ENCODE results near the gene CORO2B. TPM values are rescaled to one million over a fixed set of nuclear protein-coding genes. Genes with fewer than 3 reads are reported as not detected.

The CORO2B gene
- total RNA-seq, 2 experiments from 2014 or later, result 0.07 to 0.19 TPM

DNA sequence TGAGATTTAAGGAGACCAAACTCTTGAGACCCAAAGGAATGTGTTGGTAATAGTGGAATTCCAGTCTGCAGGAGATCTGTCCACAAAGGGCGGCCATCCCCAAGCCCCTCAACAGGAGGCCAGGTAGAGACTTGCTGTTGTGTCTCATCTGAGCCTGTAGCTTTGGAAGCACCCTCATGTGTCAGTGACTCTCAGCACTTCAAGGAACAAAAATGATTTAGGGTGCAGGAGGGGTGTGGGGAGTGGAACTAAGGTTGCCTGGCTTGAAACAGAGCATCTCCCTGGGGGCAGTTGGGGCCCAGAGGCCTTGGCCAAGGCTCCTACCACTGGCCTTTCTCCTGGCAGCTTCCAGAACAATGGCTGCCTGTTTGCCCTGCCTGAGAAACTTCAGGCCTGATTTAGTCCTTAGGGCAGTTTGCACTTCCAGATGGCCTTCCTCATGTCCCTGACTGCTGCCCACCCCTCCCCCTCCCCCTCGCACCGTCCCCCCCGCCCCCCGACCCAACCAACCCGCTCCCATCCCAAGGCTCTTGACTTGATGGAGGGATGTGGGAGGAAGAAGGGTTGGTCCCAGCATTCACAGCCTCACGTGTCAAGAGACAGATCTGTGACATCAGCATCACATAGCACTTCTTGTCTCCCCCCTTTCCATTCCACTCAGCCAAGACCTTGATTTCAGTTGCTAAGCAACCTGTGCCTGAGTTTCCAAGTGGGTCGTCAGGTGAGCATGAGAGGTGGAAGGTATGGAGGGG lies 77.1 kb downstream of the CORO2B start:
- no peaks in the 10 kb centered on the region for H3K4me1 Mint-ChIP-seq (ENCODE audit: low read depth)
- H3K27ac Mint-ChIP-seq, result no peak overlapping the region
- no peak overlapping the region for H3K4me3 Mint-ChIP-seq
- intact Hi-C loops (cut with micrococcal nuclease), result no loop called here
- POLR2A ChIA-PET, result no interaction called here
- no peaks in the 10 kb centered on the region for H3K9me3 Mint-ChIP-seq
- no peak for DNase-seq
- H3K27me3 Mint-ChIP-seq, result peaks cover 2% of the 10 kb centered on the region
- no peaks in the 10 kb centered on the region for H3K36me3 Mint-ChIP-seq
- CTCF ChIA-PET, result no interaction called here

DNA sequence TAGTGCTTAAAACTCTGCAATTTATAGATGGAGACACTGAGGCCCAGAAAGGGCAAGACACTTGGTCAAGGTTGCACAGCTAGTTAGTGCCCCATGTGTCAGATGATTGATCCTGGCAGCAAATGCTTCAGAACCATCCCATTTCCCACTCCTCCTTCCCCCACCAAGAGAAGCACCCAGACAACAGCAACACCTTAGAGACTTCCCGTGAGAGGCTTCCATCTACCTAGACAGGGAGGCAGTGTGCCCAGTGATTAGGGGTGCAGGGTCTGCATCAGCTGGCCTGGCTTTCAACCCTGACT lies 77.6 kb downstream of the CORO2B start:
- Mint-ChIP-seq H3K36me3 (no peaks in the 10 kb centered on the region), H3K4me1 (ENCODE audit: low read depth) (no peaks in the 10 kb centered on the region), H3K4me3 (no peak overlapping the region), H3K27me3 (peaks cover 2% of the 10 kb centered on the region), H3K27ac (no peak overlapping the region), H3K9me3 (no peaks in the 10 kb centered on the region)
- intact Hi-C loops (cut with micrococcal nuclease), result no loop called here
- DNase-seq, result no peak
- CTCF ChIA-PET, result no interaction called here
- POLR2A ChIA-PET, result no interaction called here

DNA sequence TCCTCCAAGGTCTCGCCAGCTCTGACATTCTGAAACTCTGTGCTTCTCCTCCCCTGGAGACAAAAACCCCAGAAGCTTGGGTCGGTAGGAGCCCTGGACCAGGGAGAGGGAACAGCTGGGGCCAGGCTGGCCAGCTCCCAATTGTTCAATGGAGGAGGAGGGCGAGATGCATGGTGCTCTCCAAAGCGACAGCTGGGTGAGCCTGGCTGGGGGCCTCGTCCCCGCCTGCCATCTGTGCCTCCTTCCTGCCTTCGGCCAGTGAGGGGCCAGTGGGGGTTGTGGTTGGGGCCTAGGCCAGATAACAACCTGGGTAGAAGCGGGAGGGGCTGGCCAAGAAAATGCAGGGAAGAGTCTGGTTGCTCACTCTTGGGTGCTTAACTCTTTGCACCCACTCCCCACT lies 79.4 kb downstream of the CORO2B start:
- Mint-ChIP-seq H3K27ac (no peak overlapping the region), H3K9me3 (no peaks in the 10 kb centered on the region), H3K4me3 (no peak overlapping the region), H3K4me1 (ENCODE audit: low read depth) (no peaks in the 10 kb centered on the region), H3K27me3 (peaks cover 5% of the 10 kb centered on the region), H3K36me3 (no peaks in the 10 kb centered on the region)
- ChIA-PET CTCF (interaction anchor here (1.2 kb wide), 1 partner anchor 16 kb away, joined by 8 read pairs; no protein-coding TSS in a partner anchor), POLR2A (no interaction called here)
- DNase-seq, result no peak
- intact Hi-C loops (cut with micrococcal nuclease), result no loop called here

DNA sequence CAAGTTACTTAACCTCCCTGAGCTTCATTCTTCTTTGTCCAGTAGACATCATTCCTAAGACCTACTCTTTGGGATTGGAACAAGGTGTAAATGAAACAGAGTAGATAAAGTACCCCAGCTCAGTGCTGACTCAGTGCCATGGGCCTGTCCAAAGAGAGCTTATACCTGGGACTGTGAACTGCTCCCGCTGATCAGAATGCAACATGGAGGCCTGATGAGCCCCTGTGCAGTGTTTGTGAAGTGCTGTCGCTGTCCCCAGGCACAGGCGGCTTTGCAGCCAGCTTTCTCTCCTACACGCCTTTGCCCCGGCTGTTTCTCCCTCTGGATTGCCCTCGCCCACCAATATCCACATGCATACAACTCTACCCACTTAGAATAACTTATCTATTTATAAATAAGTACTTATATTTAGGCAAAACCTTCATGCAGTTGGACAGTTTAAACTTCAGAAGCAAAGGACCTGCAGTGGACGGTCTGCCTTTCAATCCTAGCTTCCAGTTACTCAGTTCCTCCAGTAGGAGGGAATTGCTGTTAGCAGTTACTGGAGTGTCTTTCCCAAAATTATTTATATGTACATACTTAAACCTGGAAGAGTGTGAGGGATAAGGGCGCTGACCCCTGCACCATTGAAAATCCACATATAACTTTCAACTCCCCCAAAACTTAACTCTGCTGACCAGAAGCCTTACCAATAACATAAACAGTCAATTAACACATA lies 80.0 kb downstream of the CORO2B start:
- Mint-ChIP-seq H3K9me3 (peaks cover 2% of the 10 kb centered on the region), H3K4me1 (ENCODE audit: low read depth) (no peaks in the 10 kb centered on the region), H3K27ac (no peak overlapping the region), H3K27me3 (peaks cover 7% of the 10 kb centered on the region), H3K4me3 (no peak overlapping the region), H3K36me3 (no peaks in the 10 kb centered on the region)
- DNase-seq, result no peak
- ChIA-PET CTCF (interaction anchor here (1.2 kb wide), 1 partner anchor 15 kb away, joined by 8 read pairs; no protein-coding TSS in a partner anchor), POLR2A (no interaction called here)
- intact Hi-C loops (cut with micrococcal nuclease), result no loop called here

DNA sequence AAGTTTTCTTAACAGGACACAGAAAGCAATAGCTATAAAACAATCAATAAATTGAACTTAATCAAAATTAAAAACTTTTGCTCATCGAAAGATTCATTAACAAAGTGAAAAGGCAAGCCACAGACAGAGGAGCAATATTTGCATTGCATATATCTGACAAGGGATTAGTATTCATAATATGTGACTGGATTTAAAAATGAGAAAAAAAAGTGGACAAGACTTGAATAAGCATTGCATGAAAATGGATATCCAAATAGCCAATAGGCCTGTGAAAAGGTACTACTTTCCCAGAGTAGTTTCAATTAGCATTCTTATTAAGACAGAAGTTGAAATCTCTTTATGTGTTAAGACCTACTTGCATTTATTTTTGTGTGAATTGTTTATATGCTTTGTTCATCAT lies 84.7 kb downstream of the CORO2B start:
- Mint-ChIP-seq H3K27me3 (peaks cover 17% of the 10 kb centered on the region), H3K27ac (no peak overlapping the region), H3K36me3 (no peaks in the 10 kb centered on the region), H3K9me3 (peaks cover 5% of the 10 kb centered on the region), H3K4me1 (ENCODE audit: low read depth) (no peaks in the 10 kb centered on the region), H3K4me3 (no peak overlapping the region)
- ChIA-PET POLR2A (no interaction called here), CTCF (interaction anchor here (1.0 to 5.5 kb wide), 4 partner anchors 10 to 357 kb away, joined by 4 to 39 read pairs (median 6); no protein-coding TSS in a partner anchor)
- DNase-seq, result no peak
- intact Hi-C loops (cut with micrococcal nuclease), result no loop called here

DNA sequence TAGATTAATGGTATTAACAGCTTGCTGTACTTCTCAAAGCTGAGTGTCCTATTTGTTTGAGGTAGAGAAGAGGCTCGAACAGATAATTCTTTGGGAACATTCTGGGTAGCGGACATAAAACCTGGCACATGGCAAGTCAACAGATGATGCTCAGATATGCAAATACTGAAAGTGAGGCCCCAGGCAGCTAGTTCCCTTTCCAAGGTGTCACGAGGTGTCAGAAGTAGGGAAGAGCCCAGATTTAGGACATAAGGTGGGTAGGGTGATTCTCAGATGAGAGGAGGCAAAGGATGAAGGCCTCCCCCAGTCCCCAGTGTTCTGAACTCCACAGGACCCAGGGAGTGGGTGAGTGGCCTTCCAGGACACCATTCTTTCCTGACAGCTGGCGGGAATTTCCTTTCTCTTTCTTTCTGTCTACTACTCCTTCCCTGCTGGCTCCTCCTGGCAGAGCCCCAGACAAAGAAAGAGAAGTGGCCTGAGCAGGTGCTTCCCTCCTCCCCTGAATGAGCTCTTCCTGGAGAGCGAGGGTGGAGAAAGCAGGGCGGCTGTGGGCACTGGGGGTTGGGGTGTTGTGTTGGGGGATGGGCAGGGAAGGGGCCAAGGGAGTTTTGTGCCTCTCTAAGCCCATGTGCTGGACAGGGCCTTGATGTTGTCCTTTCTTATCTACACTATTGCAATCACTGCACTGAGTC lies 87.5 kb downstream of the CORO2B start:
- intact Hi-C loops (cut with micrococcal nuclease), result no loop called here
- POLR2A ChIA-PET, result no interaction called here
- Mint-ChIP-seq H3K36me3 (no peaks in the 10 kb centered on the region), H3K4me3 (no peak overlapping the region), H3K27ac (no peak overlapping the region), H3K9me3 (peaks cover 5% of the 10 kb centered on the region), H3K4me1 (ENCODE audit: low read depth) (no peaks in the 10 kb centered on the region), H3K27me3 (peaks cover 14% of the 10 kb centered on the region)
- CTCF ChIA-PET, result interaction anchor here (0.6 to 5.5 kb wide), 5 partner anchors 8 to 335 kb away, joined by 3 to 39 read pairs (median 4); no protein-coding TSS in a partner anchor
- DNase-seq, result no peak

DNA sequence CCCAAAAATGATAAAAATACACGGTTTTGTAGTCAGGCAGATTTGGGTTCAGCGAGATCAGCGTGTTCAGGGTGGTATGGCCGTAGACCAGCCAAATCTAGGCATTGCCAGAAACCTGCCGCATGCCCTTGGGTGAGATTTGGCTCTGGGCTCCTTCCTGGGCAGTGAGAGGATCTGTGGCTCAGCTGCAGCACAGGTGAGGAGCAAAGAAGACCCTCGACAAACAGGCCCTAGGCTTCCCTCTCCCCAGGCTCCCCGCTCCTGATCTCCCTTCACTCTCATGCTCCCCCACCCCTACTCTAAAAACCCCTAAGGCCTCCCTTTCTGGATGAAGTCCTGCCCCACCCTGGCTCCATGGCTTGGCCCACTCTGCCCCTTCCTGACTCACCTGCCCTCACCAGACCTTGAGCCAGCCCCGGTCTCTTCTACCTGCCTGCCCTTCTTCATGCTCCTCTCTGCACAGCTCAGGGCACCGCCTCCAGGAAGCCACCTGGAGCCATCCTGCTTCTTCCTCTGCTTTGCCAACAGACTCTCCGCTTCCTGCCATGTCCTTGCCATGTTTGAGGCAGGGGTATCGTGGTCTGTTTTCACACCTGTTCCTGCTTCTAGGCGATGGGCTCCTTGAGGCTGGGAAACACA lies 88.1 kb downstream of the CORO2B start:
- H3K27ac Mint-ChIP-seq, result no peak overlapping the region
- H3K4me3 Mint-ChIP-seq, result no peak overlapping the region
- H3K9me3 Mint-ChIP-seq, result peaks cover 5% of the 10 kb centered on the region
- peaks cover 21% of the 10 kb centered on the region for H3K27me3 Mint-ChIP-seq
- no peaks in the 10 kb centered on the region for H3K36me3 Mint-ChIP-seq
- no peaks in the 10 kb centered on the region for H3K4me1 Mint-ChIP-seq (ENCODE audit: low read depth)
- POLR2A ChIA-PET, result no interaction called here
- intact Hi-C loops (cut with micrococcal nuclease), result no loop called here
- DNase-seq, result no peak
- CTCF ChIA-PET, result interaction anchor here (1.3 kb wide), 1 partner anchor 107 kb away, joined by 3 read pairs; no protein-coding TSS in a partner anchor

DNA sequence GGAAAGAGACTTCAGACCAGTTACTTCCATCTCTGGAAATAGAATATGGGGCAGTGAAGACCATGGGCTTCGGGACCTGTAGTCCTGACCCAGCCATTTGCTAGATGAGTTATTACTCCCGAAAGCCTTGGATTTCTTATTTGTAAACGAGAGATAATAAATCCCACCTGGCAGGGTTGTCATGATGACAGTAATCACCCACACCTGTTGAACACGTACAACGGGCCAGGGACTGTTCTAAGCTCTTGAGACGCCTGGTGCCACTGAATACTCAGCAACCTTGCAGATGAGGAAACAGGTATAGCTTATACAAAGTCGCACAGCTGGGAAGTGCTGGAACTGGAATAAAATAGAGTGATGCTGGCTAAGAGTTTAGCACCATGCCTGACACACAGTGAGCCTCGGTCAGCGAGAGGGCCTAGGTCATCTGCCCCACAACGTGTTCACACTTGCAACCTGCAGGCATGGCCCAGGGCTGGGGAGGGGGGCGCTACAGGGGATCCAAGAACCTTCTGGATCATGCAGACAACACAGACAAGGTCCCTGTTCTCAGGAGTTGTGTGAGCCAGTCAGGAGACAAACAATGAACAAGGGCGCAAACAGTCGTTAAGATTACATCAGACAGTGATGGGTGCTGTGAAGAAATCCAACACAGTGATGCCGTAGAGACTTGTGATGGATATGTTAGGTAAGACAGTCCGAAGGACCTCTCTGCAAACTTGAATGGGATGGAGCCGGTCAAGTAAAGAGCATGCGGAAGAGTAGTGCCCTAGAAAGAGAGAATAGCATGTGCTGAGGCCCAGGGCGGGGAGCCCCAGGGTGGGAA lies 89.2 kb downstream of the CORO2B start:
- Mint-ChIP-seq H3K4me3 (no peak overlapping the region), H3K27me3 (peaks cover 24% of the 10 kb centered on the region), H3K4me1 (ENCODE audit: low read depth) (no peaks in the 10 kb centered on the region), H3K36me3 (no peaks in the 10 kb centered on the region), H3K27ac (no peak overlapping the region), H3K9me3 (peaks cover 5% of the 10 kb centered on the region)
- ChIA-PET CTCF (no interaction called here), POLR2A (no interaction called here)
- intact Hi-C loops (cut with micrococcal nuclease), result no loop called here
- no peak for DNase-seq

DNA sequence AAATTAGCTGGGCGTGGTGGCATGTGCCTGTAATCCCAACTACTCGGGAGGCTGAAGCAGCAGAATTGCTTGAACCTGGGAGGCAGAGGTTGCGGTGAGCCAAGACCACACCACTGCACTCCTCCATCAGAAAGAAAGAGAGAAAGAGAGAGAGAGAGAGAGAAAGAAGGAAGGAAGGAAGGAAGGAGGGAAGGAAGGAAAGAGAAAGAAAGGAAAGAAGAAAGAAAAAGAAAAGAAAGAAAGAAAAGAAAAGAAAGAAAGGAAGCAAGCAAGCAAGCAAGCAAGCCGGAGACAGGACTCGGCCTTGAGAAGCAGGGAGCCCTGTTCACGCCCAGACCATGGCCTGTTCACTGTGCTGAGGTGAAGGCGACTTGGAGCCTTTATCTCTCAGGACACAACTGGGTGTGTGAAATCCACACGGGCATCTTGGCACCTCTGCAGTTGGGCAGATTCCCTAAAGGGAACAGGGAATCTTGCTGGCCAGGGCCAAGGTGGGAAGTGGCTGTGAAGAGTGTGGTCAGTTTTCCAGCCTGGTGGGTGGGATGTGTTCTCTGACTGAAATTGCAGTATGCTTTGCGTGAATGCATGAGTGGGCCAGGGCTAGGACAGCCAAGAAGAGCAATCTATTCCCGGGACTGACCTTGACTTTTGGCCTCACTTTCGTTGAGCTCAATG lies 90.3 kb downstream of the CORO2B start:
- intact Hi-C loops (cut with micrococcal nuclease), result no loop called here
- ChIA-PET CTCF (interaction anchor here (1.5 kb wide), 1 partner anchor 115 kb away, joined by 7 read pairs; no protein-coding TSS in a partner anchor), POLR2A (no interaction called here)
- H3K36me3 Mint-ChIP-seq, result no peaks in the 10 kb centered on the region
- H3K4me1 Mint-ChIP-seq (ENCODE audit: low read depth), result peaks cover 2% of the 10 kb centered on the region
- H3K27me3 Mint-ChIP-seq, result peaks cover 22% of the 10 kb centered on the region
- peaks cover under 1% of the 10 kb centered on the region for H3K9me3 Mint-ChIP-seq
- no peak overlapping the region for H3K27ac Mint-ChIP-seq
- no peak overlapping the region for H3K4me3 Mint-ChIP-seq
- no peak for DNase-seq

DNA sequence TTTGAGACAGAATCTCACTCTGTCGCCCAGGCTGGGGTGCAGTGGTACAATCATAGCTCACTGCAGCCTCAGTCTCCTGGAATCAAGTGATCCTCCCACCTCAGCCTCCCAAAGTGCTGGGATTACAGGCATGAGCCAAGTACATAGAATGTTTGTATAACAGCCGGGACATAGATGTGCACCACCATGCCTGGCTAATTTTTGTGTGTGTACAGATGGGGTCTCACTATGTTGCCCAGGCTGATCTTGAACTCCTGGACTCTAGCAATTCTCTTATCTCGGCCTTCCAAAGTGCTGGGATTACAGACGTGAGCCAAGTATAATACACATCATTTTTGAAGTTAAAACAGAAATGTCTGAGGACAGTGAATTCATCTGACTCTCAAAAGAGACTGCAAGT lies 93.5 kb downstream of the CORO2B start:
- Mint-ChIP-seq H3K27ac (no peak overlapping the region), H3K27me3 (peaks cover 17% of the 10 kb centered on the region), H3K9me3 (no peaks in the 10 kb centered on the region), H3K4me1 (ENCODE audit: low read depth) (peaks cover 2% of the 10 kb centered on the region), H3K36me3 (no peaks in the 10 kb centered on the region), H3K4me3 (no peak overlapping the region)
- DNase-seq, result no peak
- intact Hi-C loops (cut with micrococcal nuclease), result loop anchor here (5.0 kb wide), 1 partner anchor 205 kb away; no protein-coding TSS in a partner anchor
- CTCF ChIA-PET, result interaction anchor here (0.7 to 4.3 kb wide), 5 partner anchors 9 to 134 kb away, joined by 3 to 164 read pairs (median 4); no protein-coding TSS in a partner anchor
- POLR2A ChIA-PET, result no interaction called here

DNA sequence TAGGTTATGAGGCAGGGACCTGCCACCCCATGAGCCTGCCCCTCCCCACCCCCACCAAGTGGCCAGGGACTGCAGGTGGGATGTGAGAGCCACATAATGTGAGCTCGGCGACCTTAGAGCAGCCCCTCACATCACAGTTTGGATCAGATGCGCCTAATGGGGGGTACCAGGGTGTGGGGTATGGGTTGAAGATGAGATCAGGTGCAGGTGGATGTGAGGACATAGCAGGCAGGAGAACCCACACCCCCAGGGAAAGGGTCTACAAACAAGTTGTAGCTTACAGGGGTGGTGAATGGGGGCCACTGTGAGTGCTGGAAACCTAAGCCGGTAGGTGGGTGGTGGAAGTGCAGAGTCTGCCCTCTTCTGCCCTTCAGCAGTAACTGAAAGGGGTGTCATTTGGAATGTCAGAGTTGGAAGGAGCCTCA lies 94.0 kb downstream of the CORO2B start:
- intact Hi-C loops (cut with micrococcal nuclease), result loop anchor here (5.0 kb wide), 1 partner anchor 205 kb away; no protein-coding TSS in a partner anchor
- H3K4me1 Mint-ChIP-seq (ENCODE audit: low read depth), result peaks cover 2% of the 10 kb centered on the region
- peaks cover 16% of the 10 kb centered on the region for H3K27me3 Mint-ChIP-seq
- POLR2A ChIA-PET, result no interaction called here
- no peaks in the 10 kb centered on the region for H3K36me3 Mint-ChIP-seq
- no peaks in the 10 kb centered on the region for H3K9me3 Mint-ChIP-seq
- no peak overlapping the region for H3K4me3 Mint-ChIP-seq
- CTCF ChIA-PET, result interaction anchor here (0.7 to 4.3 kb wide), 7 partner anchors 9 to 134 kb away, joined by 3 to 164 read pairs (median 11); no protein-coding TSS in a partner anchor
- no peak overlapping the region for H3K27ac Mint-ChIP-seq
- no peak for DNase-seq

Data from activated CD4-positive, alpha-beta memory T cell treated with anti-CD3 and anti-CD28 coated beads for 36 hours (primary cell).